K562 (cell line): ENCODE results near the gene ANKH. TPM values are rescaled to one million over a fixed set of nuclear protein-coding genes. Genes with fewer than 3 reads are reported as not detected.

Experiments used
- ATAC-seq: fragments of 200-7000 bp; cut with Tn5 transposase; 3 replicates; pipeline ENCODE4 v1.9.1; 2020; ENCODE audit warnings: moderate library complexity
- BruUV-seq: library from RNA; stranded (reverse); fragments of 400-500 nt; replicated peaks from 2 replicates; lab custom pipeline; 2021; lab: Mats Ljungman, UMichigan
- CTCF ChIA-PET: fragments of 300-600 bp; formaldehyde crosslinking; extraction: SDS; loops from one replicate; lab custom pipeline; 2021; ENCODE audit warnings: low intra/inter-chr PET ratio; lab: Yijun Ruan, JAX
- POLR2A ChIA-PET: fragments of 300-600, 350-650 bp; sonication (Branson Sonifier 250); formaldehyde crosslinking; extraction: SDS; loops from one replicate; lab custom pipeline; 2021; ENCODE audit warnings: antibody characterized with exemption, inconsistent platforms; lab: Yijun Ruan, JAX
- DNase-seq, 4 experiments: peaks; one replicate each; pipeline versions ENCODE4 v3.0.0 to v3.0.0-alpha.2; 2011 to 2018; ENCODE audit warnings: low spot score in 3 of 4, mixed read lengths in 3 of 4; ENCODE audit errors: extremely low read depth in 1 of 4
- FAIRE-seq: peaks from 2 replicates; lab custom pipeline; 2011; peaks lifted over from hg19 to GRCh38; lab: Jason Lieb, UNC
- H2AFZ ChIP-seq: 2 replicates; pipeline ENCODE4 v1.6.0; 2011; ENCODE audit warnings: low read depth, low read length, control low read depth, inconsistent platforms
- H3K27ac ChIP-seq: fragments of 200-600 bp; 3 replicates; pipeline ENCODE4 v1.8.0; 2011; ENCODE audit warnings: low read depth, mild to moderate bottlenecking, control low read depth, inconsistent platforms, low read length, moderate library complexity, mixed read lengths; ENCODE audit errors: extremely low read depth
- H3K27me3 ChIP-seq, 2 experiments: fragments of 300-600 bp in 1 of 2; 2 replicates in 1 of 2; 3 replicates in 1 of 2; pipeline versions ENCODE4 v1.6.0 to v1.8.0; 2011; ENCODE audit warnings: inconsistent platforms in 2 of 2, low read length in 2 of 2, mild to moderate bottlenecking in 1 of 2, mixed read lengths in 1 of 2, moderate library complexity in 1 of 2; ENCODE audit not compliant: control insufficient read depth in 2 of 2, insufficient read depth in 2 of 2
- H3K36me3 ChIP-seq: fragments of 300-600 bp; 3 replicates; pipeline ENCODE4 v1.8.0; 2011; ENCODE audit warnings: mild to moderate bottlenecking, low read length, inconsistent platforms; ENCODE audit not compliant: control insufficient read depth, insufficient read depth
- H3K4me1 ChIP-seq, 2 experiments: fragments of 200-600 bp in 1 of 2; replicated peaks in 1 of 2; 2 replicates in 1 of 2; 3 replicates in 1 of 2; pipeline versions ENCODE4 v1.5.1 to v1.8.0; 2011; ENCODE audit warnings: inconsistent platforms in 2 of 2, low read length in 2 of 2, mild to moderate bottlenecking in 1 of 2, mixed read lengths in 1 of 2, moderate library complexity in 1 of 2; ENCODE audit not compliant: control insufficient read depth in 2 of 2, insufficient read depth in 2 of 2
- H3K4me2 ChIP-seq: 2 replicates; pipeline ENCODE4 v1.6.1; 2011; ENCODE audit warnings: low read length, control low read depth, inconsistent platforms, mixed read lengths; ENCODE audit not compliant: insufficient read depth
- H3K4me3 ChIP-seq: fragments of 200-600 bp; sonication (generic), shearing (Covaris generic); 2 replicates; pipeline ENCODE4 v1.5.1; 2016; ENCODE audit warnings: control low read depth, inconsistent platforms
- H3K79me2 ChIP-seq: fragments of 200-600 bp; 3 replicates; pipeline ENCODE4 v1.8.0; 2011; ENCODE audit warnings: low read length, inconsistent platforms; ENCODE audit not compliant: control insufficient read depth, insufficient read depth
- H3K9ac ChIP-seq, 2 experiments: 2 replicates each; pipeline versions ENCODE4 v1.6.0 to v1.6.1; 2011; ENCODE audit warnings: low read depth in 2 of 2, low read length in 2 of 2, control low read depth in 1 of 2, inconsistent platforms in 1 of 2, mild to moderate bottlenecking in 1 of 2, mixed read lengths in 1 of 2; ENCODE audit not compliant: insufficient read depth in 1 of 2
- H3K9me1 ChIP-seq: one replicate; pipeline ENCODE4 v1.6.0; 2011; ENCODE audit warnings: inconsistent platforms, mild to moderate bottlenecking, low read length, moderate library complexity; ENCODE audit not compliant: control insufficient read depth, insufficient read depth
- H3K9me3 ChIP-seq: replicated peaks from 2 replicates; pipeline ENCODE4 v1.5.1; 2011; ENCODE audit warnings: low read depth, low read length, inconsistent platforms; ENCODE audit not compliant: control insufficient read depth, insufficient read depth
- H4K20me1 ChIP-seq: replicated peaks from 2 replicates; pipeline ENCODE4 v1.6.1; 2011; ENCODE audit warnings: low read length, inconsistent platforms, mixed read lengths; ENCODE audit not compliant: control insufficient read depth, insufficient read depth
- BRF1 ChIP-seq: IDR thresholded peaks from 3 replicates; pipeline ENCODE4 v1.6.1; 2011; ENCODE audit warnings: borderline replicate concordance, mild to moderate bottlenecking; ENCODE audit not compliant: insufficient read length; ENCODE audit errors: extremely low read depth
- DNMT1 ChIP-seq: fragments of 450-650 bp; IDR thresholded peaks from 2 replicates; pipeline ENCODE4 v1.6.1; 2016; ENCODE audit warnings: antibody characterized with exemption, mild to moderate bottlenecking
- IFI16 ChIP-seq: fragments of 250-450 bp; sonication (Bioruptor Pico); IDR thresholded peaks from 2 replicates; pipeline ENCODE4 v2.1.2; 2022; ENCODE audit warnings: mild to moderate bottlenecking, inconsistent platforms
- MECOM ChIP-seq: fragments of 250-450 bp; sonication (Bioruptor Pico); IDR thresholded peaks from 2 replicates; pipeline ENCODE4 v1.8.0; 2022; ENCODE audit warnings: inconsistent platforms
- MEF2A ChIP-seq: IDR thresholded peaks from 2 replicates; pipeline ENCODE4 v1.6.1; 2011; ENCODE audit warnings: low read depth, mild to moderate bottlenecking, low read length, moderate library complexity; ENCODE audit not compliant: control insufficient read depth
- NCOR1 ChIP-seq: fragments of 450-650 bp; IDR thresholded peaks from 2 replicates; pipeline ENCODE4 v1.6.1; 2016; ENCODE audit warnings: mild to moderate bottlenecking, moderate library complexity
- NFIX ChIP-seq: fragments of 250-450 bp; sonication (Bioruptor Pico); IDR thresholded peaks from 2 replicates; pipeline ENCODE4 v1.4.0; 2020; ENCODE audit warnings: low read depth, mild to moderate bottlenecking, moderate library complexity
- THAP7 ChIP-seq: fragments of 250-450 bp; sonication (Bioruptor Pico); IDR thresholded peaks from 2 replicates; pipeline ENCODE4 v1.5.0; 2021
- ZNF507 ChIP-seq: conservative IDR thresholded peaks from 2 replicates; pipeline ENCODE4 v1.6.1; 2017; ENCODE audit warnings: missing genetic modification characterization, missing compliant biosample characterization
- ZNF717 ChIP-seq: fragments of 250-450 bp; sonication (Bioruptor Pico); IDR thresholded peaks from 2 replicates; pipeline ENCODE4 v1.5.0; 2021
- WGBS: fragments of 100-300 bp; shearing (Covaris generic); methylation state at CpG from one replicate; pipeline ENCODE4 v1.1.6; 2016; ENCODE audit warnings: low coverage, mixed read lengths; ENCODE audit not compliant: insufficient coverage; ENCODE audit errors: missing lambda C conversion rate; 5-methylcytosine and 5-hydroxymethylcytosine counted together
- in situ Hi-C: fragments of 300-500 bp; cut with MboI; formaldehyde crosslinking; loops from 4 replicates; pipeline ENCODE4 v1.15.0; 2018; ENCODE audit warnings: inconsistent platforms, mixed read lengths
- intact Hi-C: fragments of 100-400 bp; cut with micrococcal nuclease; formaldehyde crosslinking; loops from 2 replicates; pipeline ENCODE4 v1.14.2; 2022
- polyA plus RNA-seq, 8 experiments: library from polyadenylated mRNA; depleted of rRNA in 4 of 8; stranded (reverse) in 5 of 8; unstranded in 3 of 8; fragments of >200 nt; fragmentation: Nextera tagmentation in 2 of 8; fragmentation: Illumina TruSeq in 1 of 8; extraction: Ambion mirVana in 2 of 8; extraction: Trizol in 1 of 8; gene quantifications; 2 replicates each; pipeline versions ENCODE4 v1.2.1 to v1.2.3, GENCODE V29; 2011 to 2014; ENCODE audit warnings: inconsistent platforms in 1 of 8, missing spikeins in 1 of 8
- total RNA-seq, 7 experiments: library from RNA; depleted of rRNA in 6 of 7; stranded (reverse); fragments of >200 nt in 6 of 7; fragmentation: Illumina TruSeq in 2 of 7; extraction: Trizol in 2 of 7; gene quantifications; 2 replicates each; pipeline versions ENCODE4 v1.2.1 to v1.2.3, GENCODE V29; 2011 to 2021; ENCODE audit warnings: low replicate concordance in 1 of 7
- TF ChIP-seq, protein P1 (sequence below): fragments of 450-650 bp; IDR thresholded peaks from 2 replicates; pipeline ENCODE4 v1.6.1; 2016; ENCODE audit warnings: antibody characterized with exemption
- TF ChIP-seq, protein P2 (sequence below), 3 experiments: fragments of 200-800 bp in 1 of 3; sonication (Bioruptor generic) in 1 of 3; sonication (generic) in 1 of 3; formaldehyde crosslinking in 1 of 3; IDR thresholded peaks; 2 replicates each; pipeline versions ENCODE4 v1.6.1 to v1.8.0; 2016 to 2022; ENCODE audit warnings: mild to moderate bottlenecking in 2 of 3, missing compliant biosample characterization in 2 of 3, missing genetic modification characterization in 2 of 3, missing genetic modification reagents in 1 of 3

Gene ANKH
- total and polyA plus RNA-seq, 9 of the 15 experiments (the other 6 are each of a cell fraction or from before 2014, with no cell fraction given) = 0.79 to 12.2 (median 4.5) TPM

- DNase-seq (no peak), ATAC-seq (no peak), FAIRE-seq (no peak)
- Histone ChIP-seq H3K9ac (no peak overlapping the region), H3K9me1 (no peaks in the 10 kb centered on the region), H2AFZ (no peak overlapping the region), H3K36me3 (no peaks in the 10 kb centered on the region), H3K4me2 (no peak overlapping the region), H3K79me2 (no peaks in the 10 kb centered on the region), H3K9me3 (no peaks in the 10 kb centered on the region), H3K27ac (no peak overlapping the region), H3K4me3 (no peak overlapping the region), H4K20me1 (peaks cover 13% of the 10 kb centered on the region), H3K4me1 (no peaks in the 10 kb centered on the region), H3K27me3 (peaks cover 17 to 25% of the 10 kb centered on the region in 2 experiments)
- intact Hi-C loops (no loop called here), in situ Hi-C loops (no loop called here)
- 3% methylated on average over 5 of the region's 5 CpGs for WGBS
- POLR2A ChIA-PET = no interaction called here
- TF ChIP-seq ZNF717 (CRISPR knock-in tag) = no peak
- TF ChIP-seq MECOM = no peak
- no peak for TF ChIP-seq ZNF507
- no peak for TF ChIP-seq NFIX
- TF ChIP-seq IFI16 (CRISPR knock-in tag) = no peak
- TF ChIP-seq THAP7 (CRISPR knock-in tag) = no peak
- no peak for TF ChIP-seq BRF1
- no peak for TF ChIP-seq DNMT1
- TF ChIP-seq NCOR1 = no peak
- TF ChIP-seq, protein P1, sequence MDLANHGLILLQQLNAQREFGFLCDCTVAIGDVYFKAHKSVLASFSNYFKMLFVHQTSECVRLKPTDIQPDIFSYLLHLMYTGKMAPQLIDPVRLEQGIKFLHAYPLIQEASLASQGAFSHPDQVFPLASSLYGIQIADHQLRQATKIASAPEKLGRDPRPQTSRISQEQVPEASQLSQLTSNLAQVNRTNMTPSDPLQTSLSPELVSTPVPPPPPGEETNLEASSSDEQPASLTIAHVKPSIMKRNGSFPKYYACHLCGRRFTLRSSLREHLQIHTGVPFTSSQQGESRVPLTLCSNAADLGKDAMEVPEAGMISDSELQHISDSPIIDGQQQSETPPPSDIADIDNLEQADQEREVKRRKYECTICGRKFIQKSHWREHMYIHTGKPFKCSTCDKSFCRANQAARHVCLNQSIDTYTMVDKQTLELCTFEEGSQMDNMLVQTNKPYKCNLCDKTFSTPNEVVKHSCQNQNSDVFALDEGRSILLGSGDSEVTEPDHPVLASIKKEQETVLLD = no peak
- TF ChIP-seq MEF2A = no peak
- TF ChIP-seq, protein P2, sequence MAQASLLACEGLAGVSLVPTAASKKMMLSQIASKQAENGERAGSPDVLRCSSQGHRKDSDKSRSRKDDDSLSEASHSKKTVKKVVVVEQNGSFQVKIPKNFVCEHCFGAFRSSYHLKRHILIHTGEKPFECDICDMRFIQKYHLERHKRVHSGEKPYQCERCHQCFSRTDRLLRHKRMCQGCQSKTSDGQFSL (CRISPR knock-in tag; IDR thresholded peaks at IDR 0.05) = no peak
- TF ChIP-seq, protein P2 (tag; IDR thresholded peaks at IDR 0.05) = no peak
- CTCF ChIA-PET = no interaction called here
- BruUV-seq = no TSS peak
Measured at GRCh38 chr5:14847471-14847870, 24.1 kb downstream of the ANKH start.
